ENCODE measurements around the gene AGPAT3.

DNA sequence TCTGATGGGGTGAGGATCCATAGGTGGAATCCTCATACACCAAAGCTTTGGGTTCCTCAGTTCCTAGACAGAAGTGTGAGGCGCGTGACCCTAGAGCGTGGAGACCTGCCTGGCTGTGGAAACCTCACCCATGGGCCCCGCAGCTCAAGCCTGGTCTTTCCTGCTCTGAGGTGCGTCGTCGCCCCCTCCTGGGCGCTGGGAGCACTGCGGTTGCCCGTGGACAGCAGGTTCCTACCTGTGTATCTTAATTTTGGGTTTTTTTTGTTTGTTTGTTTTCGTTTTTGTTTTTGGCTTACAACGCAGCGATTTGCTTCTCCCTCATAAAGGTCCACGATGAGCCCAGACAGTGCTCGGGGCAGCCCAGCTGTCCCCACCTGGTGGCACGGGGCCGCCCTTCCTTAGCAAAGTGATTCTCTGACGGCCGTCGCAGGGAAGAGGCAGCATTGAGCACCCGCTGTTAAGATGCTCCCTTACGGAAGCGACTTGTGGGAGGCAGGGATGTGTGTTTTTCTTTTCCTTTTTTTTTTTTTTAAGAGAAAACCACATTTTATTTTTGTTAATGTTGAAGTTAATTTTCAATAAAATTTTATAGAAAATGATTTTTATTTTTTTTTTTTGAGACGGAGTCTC is 110.6 kb downstream of the AGPAT3 start:
- TF ChIP-seq, protein P1, sequence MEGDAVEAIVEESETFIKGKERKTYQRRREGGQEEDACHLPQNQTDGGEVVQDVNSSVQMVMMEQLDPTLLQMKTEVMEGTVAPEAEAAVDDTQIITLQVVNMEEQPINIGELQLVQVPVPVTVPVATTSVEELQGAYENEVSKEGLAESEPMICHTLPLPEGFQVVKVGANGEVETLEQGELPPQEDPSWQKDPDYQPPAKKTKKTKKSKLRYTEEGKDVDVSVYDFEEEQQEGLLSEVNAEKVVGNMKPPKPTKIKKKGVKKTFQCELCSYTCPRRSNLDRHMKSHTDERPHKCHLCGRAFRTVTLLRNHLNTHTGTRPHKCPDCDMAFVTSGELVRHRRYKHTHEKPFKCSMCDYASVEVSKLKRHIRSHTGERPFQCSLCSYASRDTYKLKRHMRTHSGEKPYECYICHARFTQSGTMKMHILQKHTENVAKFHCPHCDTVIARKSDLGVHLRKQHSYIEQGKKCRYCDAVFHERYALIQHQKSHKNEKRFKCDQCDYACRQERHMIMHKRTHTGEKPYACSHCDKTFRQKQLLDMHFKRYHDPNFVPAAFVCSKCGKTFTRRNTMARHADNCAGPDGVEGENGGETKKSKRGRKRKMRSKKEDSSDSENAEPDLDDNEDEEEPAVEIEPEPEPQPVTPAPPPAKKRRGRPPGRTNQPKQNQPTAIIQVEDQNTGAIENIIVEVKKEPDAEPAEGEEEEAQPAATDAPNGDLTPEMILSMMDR (IDR thresholded peaks at IDR 0.05): peak; percentile 69 to 92 (median 85)
- no peak for TF ChIP-seq POLR2A (IDR thresholded peaks at IDR 0.05)
